ENCODE results near the gene RTKN2. TPM values are rescaled to one million over a fixed set of nuclear protein-coding genes. Genes with fewer than 3 reads are reported as not detected.

The RTKN2 gene
- total RNA-seq, 1 experiment from 2014 or later, result 14.4 TPM

- DNase-seq, result no peak
- no peak overlapping the region for H2BK120ac ChIP-seq (ENCODE audit: low read depth, low read length, poor library complexity, severe bottlenecking)
- no peaks in the 10 kb centered on the region for H3K79me1 ChIP-seq (ENCODE audit: insufficient read depth, low read depth, low read length, poor library complexity, severe bottlenecking)
- H2BK12ac ChIP-seq (ENCODE audit: insufficient read length, low read depth, low read length), result no peak overlapping the region
- no peak overlapping the region for H2AFZ ChIP-seq (ENCODE audit: low read length)
- no peaks in the 10 kb centered on the region for H3K23me2 ChIP-seq (ENCODE audit: insufficient read length, low read depth, low read length, poor library complexity, severe bottlenecking)
- no peak overlapping the region for H3T11ph ChIP-seq (ENCODE audit: low read length)
- no peak overlapping the region for H3K4me2 ChIP-seq (ENCODE audit: insufficient read depth, insufficient read length, low read length)
- no peak overlapping the region for H2BK5ac ChIP-seq (ENCODE audit: insufficient read length, low read length)
- H3K27me3 ChIP-seq (ENCODE audit: insufficient read depth, low read length), result no peaks in the 10 kb centered on the region
- H3K9me3 Mint-ChIP-seq, result no peaks in the 10 kb centered on the region; a peak in 1 of 5 replicates
- no peak overlapping the region for H4K8ac ChIP-seq (replicated peaks; ENCODE audit: insufficient read length, low read depth, low read length)
- WGBS (ENCODE audit: extremely low coverage, insufficient read length, low lambda C conversion rate), result no CpG with 5 or more reads among the region's 4 CpGs
- no peak overlapping the region for H3K27ac Mint-ChIP-seq
- H3K4me3 Mint-ChIP-seq, result no peak overlapping the region
- H3K4me1 Mint-ChIP-seq, result 0 out of 4 replicates have a peak, but pooled peaks cover 0 to 2% of the 10 kb centered on the region in 2 experiments
- TF ChIP-seq CTCF (conservative IDR thresholded peaks at IDR 0.05), result no peak
- no peak overlapping the region for H3K14ac ChIP-seq (ENCODE audit: insufficient read depth, low read length)
- no peak overlapping the region for H2AK5ac ChIP-seq (ENCODE audit: insufficient read length, low read length)
- H3K36me3 Mint-ChIP-seq (ENCODE audit: insufficient read depth in 1 of 3, low read depth in 3 of 3), result no peaks in the 10 kb centered on the region
- H3K56ac ChIP-seq (ENCODE audit: insufficient read length, low read depth, low read length), result no peak overlapping the region
- no peak overlapping the region for H2BK15ac ChIP-seq (ENCODE audit: low read depth, low read length)
- no peaks in the 10 kb centered on the region for H3K27me3 Mint-ChIP-seq (ENCODE audit: low read depth)
- H4K20me1 ChIP-seq (ENCODE audit: control insufficient read depth, insufficient read depth, insufficient read length), result no peaks in the 10 kb centered on the region
- H4K5ac ChIP-seq (ENCODE audit: insufficient read length, low read depth, low read length), result no peak overlapping the region
- H3K4ac ChIP-seq (ENCODE audit: low read depth, low read length), result no peak overlapping the region
- no peak overlapping the region for H4K91ac ChIP-seq (ENCODE audit: insufficient read length, low read depth, low read length)
- no peaks in the 10 kb centered on the region for H3K9me3 ChIP-seq (ENCODE audit: control insufficient read depth, low read depth, low read length)
- no peak overlapping the region for H2BK20ac ChIP-seq (ENCODE audit: low read depth, low read length, poor library complexity, severe bottlenecking)
- no peak overlapping the region for H3K18ac ChIP-seq (ENCODE audit: insufficient read length, low read depth, low read length)
- no peak overlapping the region for H3K9ac ChIP-seq (ENCODE audit: extremely low read depth, insufficient read length, low read length)
- no peaks in the 10 kb centered on the region for H3K79me2 ChIP-seq (ENCODE audit: insufficient read depth, low read length)
- H3K23ac ChIP-seq (ENCODE audit: insufficient read length, low read depth, low read length), result no peak overlapping the region
- H3K4me1 ChIP-seq (ENCODE audit: insufficient read depth, low read length), result no peaks in the 10 kb centered on the region
- H3K27ac ChIP-seq (ENCODE audit: insufficient read length, low read depth, low read length), result no peak overlapping the region
Observed at GRCh38 chr10:62166331-62167131, 102.1 kb downstream of the RTKN2 start.

Data from H9 (cell line).